ENCODE results near the gene KRTAP10-4. TPM values are rescaled to one million over a fixed set of nuclear protein-coding genes. Genes with fewer than 3 reads are reported as not detected.
"Not testable (repeated sequence)": the region's sequence is repeated elsewhere in the genome, so short reads cannot be mapped to it uniquely, and the experiment has no call there.

Gene KRTAP10-4, protein sequence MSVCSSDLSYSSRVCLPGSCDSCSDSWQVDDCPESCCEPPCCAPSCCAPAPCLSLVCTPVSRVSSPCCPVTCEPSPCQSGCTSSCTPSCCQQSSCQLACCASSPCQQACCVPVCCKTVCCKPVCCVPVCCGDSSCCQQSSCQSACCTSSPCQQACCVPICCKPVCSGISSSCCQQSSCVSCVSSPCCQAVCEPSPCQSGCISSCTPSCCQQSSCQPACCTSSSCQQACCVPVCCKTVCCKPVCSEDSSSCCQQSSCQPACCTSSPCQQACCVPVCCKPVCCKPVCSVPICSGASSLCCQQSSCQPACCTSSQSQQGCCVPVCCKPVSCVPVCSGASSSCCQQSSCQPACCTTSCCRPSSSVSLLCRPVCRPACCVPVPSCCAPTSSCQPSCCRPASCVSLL
- not detected for total RNA-seq

DNA sequence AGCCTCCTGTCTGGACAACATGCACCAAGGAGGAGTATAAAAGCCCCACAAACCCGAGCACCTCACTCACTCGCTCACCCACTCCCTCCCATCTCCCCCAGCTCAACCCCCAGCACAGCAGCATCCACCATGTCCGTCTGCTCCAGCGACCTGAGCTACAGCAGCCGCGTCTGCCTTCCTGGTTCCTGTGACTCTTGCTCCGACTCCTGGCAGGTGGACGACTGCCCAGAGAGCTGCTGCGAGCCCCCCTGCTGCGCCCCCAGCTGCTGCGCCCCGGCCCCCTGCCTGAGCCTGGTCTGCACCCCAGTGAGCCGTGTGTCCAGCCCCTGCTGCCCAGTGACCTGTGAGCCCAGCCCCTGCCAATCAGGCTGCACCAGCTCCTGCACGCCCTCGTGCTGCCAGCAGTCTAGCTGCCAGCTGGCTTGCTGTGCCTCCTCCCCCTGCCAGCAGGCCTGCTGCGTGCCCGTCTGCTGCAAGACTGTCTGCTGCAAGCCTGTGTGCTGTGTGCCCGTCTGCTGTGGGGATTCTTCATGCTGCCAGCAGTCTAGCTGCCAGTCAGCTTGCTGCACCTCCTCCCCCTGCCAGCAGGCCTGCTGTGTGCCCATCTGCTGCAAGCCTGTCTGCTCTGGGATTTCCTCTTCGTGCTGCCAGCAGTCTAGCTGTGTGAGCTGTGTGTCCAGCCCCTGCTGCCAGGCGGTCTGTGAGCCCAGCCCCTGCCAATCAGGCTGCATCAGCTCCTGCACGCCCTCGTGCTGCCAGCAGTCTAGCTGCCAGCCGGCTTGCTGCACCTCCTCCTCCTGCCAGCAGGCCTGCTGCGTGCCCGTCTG lies at the start of gene KRTAP10-4:
KRTAP10-4 (plus strand) TSS at position 100 of the 827 bp plus-strand sequence; CDS start at position 130, 30 bp downstream.
- DNase-seq (ENCODE audit: low spot score in 2 of 2); FAIRE-seq: not testable (repeated sequence)

DNA sequence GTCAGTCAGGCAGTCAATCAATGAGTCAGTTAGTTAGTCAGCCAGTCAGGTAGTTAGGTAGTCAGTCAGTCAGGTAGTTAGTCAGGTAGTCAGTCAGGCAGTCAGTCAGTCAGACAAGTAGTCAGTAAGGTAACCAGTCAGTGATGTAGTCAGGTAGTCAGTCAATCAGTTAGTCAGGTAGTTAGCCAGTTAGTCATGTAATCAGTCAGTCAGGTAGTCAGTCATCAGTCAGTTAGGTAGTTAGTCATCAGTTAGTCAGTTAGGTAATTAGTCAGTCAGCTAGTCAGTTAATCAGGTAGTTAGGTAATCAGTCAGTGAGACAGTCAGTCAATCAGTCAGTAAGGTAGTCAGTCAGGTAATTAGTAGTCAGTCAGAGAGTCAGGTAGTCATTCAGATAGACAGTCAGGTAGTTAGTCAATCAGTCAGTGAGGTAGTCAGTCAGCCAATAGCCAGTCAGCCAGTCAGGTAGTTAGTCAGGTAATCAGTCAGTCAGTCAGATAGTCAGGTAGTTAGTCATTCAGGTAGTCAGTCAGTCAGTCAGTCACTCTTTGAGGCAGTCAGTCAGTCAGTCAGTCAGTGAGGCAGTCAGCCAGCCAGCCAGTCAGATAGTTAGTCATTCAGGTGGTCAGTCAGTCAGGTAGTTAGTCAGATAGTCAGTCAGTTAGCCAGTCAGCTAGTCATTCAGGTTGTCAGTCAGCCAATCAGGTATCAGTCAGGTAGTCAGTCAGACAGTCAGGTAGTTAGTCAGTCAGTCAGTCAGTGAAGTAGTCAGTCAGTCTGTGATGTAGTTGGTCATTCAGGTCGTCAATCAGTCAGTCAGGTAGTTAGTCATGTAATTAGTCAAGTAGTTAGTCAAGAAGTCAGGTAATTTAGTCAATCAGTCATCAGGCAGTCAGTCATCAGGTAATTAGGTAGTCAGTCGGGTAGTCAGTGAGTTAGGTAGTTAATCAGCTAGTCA lies 48.8 kb upstream of the KRTAP10-4 start:
- no peak for DNase-seq (ENCODE audit: low spot score in 2 of 2)
- no peak for FAIRE-seq

DNA sequence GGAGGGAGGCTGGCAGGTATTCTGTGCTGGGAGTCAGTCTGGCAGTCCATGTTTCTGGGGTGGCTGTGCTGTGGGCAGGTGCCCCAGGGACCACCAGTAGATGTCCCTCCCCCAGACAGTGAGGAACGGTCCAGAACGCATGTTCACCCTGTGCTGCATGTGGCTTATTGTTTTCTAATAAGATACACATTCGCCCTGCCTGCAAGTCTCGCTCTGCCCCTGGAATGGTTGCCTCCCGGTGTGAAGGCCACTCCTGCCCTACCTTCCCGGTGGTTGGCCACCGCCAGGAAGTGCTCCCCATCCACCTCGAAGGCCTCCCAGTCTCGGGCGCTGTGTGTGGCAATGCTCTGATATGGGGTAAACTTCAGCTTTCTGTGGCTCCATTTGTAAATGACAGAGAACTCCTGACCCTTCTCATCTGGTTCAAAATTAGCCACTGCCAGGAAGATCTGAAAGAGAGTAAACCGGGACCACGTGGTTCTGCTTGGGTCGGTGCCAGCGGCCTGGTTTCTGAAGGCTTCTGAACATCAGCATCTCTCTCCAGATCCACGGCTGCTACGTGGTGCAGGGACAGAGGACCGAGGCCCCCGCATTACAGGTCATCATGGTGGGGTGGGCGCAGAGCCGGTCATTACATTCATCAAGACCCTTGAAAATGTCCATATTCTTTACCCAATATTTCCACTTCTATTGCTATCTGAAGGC lies 48.0 kb upstream of the KRTAP10-4 start:
- no peak for DNase-seq (ENCODE audit: low spot score in 2 of 2)
- no peak for FAIRE-seq

DNA sequence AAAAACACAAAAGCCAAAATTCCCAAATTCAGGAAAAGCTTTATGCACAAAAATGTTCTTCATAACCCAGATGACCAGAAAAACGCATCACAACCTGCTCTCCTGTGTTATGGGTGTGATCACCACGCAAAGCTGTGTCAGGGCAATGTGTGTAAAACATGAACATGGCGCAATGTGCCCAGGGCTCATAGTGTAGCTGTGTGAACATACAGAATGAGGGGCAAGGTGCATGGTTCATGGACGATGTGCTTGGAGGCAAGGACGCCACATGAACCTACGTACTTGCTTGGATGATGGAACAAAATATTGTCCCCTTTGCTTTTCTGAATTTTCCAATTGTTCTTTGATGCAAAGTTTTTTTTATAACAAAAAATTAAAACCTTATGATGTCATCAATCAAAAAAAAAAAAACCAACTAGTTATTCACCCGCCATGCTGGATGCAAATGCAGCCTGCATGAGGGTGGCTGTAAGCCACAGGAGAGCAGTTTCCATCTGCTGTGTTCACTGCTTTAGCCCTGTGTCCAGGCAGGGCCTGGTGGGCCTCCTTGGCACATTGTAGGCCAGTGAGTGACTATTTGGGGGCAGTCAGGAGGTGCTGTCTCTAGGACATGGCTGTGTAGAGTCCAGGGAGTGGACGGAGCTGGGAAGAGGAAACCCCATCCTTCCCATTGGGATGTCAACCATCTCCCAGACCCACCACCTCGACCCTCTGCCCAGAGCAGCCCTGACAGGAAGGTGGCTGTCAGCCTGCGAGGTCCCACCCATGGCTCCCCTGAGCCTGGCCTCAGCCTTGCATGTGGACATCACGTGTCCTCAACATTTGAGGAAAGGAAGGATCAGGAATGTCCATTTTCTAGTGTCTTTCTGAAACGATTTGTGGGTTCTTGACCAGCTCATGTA lies 47.2 kb upstream of the KRTAP10-4 start:
- DNase-seq (ENCODE audit: low spot score in 2 of 2) (no peak), FAIRE-seq (no peak)

DNA sequence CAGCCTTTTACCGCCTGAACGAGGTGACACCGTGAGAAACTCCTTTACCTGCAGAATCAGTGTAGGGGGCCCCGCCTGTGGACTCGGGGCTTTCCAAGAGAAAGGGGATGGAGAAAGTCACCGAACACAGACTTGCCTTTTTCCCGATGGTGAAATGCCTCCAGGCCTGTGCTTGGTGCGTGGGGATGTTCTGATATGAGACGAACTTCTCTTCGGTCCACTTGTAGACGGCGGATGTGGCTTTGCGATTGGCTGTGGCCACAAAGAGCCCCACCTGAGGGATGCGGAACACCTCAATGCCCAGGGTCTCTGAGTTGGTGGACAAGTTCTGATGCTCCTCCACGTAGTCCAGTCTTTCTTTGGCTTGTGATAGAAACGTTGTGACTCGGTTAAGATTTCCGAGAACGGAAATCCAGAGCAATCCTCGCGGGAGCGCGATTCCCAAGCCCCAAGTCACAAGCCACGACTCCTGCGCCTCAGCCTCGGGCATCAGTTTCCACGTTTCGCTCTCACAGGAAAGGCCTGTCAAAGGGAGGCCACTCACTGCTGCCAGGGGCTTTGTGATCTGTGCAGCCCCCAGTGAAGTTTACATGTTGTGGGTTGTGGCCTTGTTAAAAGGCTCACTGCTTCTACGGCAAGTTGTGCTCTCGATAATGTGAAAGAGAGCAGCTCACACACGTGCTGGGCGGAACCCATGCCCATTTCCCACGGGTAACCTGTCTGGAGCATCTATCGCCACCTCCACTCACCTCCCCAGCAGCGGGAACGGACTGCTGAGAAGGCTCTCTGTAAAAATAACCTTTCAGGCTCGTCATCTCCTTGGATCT lies 46.2 kb upstream of the KRTAP10-4 start:
- no peak for FAIRE-seq
- no peak for DNase-seq (ENCODE audit: low spot score in 2 of 2)

DNA sequence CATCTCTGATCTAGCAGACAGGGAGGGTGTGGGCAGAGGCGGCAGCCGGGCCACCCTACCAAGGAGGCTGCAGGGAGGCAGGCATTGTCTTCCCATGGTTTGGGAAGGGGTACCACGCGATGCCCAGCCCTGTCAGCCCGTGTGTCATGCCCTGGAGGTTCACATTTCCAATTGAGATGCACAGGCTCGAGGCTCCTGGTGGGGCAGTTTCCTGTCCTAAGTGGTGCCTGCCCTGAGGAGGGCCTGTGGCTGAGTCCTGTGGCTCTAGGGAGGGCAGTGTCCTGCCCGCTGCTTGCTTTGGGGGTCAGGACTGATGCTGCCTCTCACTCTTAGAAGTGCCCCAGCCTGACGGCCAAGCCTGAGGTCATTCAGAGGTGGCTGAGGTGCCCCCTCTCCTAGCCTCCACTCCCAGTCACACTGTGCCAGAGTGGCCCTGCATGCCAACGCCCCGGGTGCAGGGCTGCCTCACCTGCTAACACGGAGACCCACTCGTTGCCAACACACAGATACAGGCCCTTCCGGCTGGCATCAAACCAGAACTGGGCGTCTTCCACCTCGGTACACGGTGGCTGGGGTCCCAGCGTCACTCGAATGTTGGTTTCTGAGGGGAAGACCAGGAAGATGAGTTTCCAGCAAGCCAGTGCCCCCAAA lies 45.4 kb upstream of the KRTAP10-4 start:
- FAIRE-seq: no peak
- DNase-seq (ENCODE audit: low spot score in 2 of 2): no peak

DNA sequence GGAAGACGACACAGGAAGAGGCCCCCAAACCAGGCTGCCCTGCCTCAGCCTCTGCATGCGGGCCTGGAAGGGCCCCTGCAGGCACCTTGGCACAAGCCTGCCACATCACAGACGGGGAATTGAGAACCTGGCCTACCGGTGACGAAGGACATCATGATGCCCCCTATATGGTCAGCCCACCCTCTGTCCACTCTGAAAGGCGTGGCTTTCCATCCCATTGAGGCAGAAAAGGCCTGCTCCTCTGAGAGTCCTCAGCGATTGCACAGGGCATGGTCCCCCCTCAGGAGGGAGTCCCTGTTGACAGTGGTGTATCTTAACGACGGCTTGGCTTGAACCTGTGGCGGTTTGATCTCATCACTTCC lies 44.9 kb upstream of the KRTAP10-4 start:
- no peak for FAIRE-seq
- DNase-seq (ENCODE audit: low spot score in 2 of 2): no peak

DNA sequence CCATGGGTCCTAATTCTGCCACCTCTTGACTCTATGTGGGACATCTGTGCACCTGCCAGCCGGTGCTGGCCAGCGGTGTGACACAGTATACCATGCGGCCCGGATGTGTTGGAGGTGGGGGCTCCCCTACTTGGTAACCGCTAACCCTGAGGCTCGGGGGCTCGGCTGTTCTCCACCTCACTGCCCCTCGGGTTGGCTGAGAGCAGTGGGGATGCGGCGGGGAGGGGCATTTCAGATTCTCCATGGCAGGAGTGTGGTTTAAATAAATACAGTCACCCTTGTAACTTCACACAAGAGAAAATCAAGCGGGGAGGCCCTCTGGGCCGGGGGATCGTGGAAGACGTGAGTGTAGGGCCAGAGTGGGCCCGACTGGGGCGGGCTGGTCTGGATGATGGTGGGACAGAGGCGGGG lies 44.5 kb upstream of the KRTAP10-4 start:
- FAIRE-seq (no peak), DNase-seq (ENCODE audit: low spot score in 2 of 2) (no peak)

DNA sequence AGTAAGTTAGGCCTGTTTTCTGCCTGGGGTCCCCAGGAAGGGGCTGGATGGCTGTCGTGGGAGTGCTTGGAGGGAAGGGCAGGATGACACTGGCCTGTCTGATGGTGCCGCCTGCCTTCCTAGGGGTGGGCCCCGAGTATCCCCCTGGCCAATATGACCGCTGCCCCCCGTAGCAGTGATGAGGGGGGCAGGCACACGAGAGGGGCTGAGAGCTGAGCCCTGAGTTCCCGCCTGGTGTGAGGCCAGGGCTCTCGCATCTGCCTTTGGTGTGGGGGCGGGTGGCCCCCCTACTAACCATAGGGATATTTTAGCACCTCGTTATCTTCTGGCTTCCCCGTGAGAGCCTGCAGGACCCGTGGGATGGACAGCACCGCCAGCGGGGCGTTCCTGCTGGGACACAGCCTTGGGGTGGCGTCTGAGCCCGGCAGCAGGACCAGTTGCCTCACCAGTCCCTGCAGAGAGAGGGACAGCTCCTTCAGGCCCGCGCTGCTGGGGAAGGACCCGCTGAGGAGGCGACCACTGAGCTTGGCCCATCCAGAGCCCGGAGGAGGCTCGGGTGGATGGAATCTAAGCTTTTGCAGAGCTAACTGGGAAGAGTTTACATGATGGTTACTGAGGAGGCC lies 43.9 kb upstream of the KRTAP10-4 start:
- no peak for FAIRE-seq

DNA sequence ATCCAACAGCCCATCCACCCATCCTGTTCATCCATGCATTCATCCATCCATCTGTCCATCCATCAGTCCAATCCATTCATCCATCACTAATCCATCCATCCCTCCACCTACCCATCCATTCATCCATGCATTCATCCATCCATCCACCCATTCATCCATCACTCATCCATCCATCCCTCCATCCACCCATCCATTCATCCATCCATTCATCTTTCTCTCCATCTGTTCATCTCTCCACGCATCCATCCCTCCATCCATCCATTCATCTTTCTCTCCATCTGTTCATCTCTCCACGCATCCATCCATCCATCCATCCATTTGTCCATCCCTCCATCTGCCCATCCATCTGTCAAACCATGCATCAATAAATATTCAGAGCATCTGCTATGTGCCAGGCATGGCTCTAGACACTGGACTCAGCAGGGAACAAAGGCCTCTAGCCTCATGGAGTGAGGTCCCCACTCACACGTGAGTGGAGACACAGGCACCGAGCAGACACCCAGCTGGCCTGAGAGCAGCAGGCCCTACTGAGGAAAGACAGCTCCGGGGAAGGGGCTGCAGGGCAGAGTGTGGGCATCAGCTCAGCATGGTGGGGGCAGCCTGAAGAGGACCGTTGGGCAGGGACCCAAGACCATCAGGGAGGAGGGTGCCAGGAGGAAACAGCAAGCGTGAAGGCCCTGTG lies 43.2 kb upstream of the KRTAP10-4 start:
- FAIRE-seq (no peak), DNase-seq (ENCODE audit: low spot score in 2 of 2) (no peak)

More for the DNA sequence above, 43.9 kb upstream of the KRTAP10-4 start:
- DNase-seq (ENCODE audit: low spot score in 2 of 2): no peak

DNA sequence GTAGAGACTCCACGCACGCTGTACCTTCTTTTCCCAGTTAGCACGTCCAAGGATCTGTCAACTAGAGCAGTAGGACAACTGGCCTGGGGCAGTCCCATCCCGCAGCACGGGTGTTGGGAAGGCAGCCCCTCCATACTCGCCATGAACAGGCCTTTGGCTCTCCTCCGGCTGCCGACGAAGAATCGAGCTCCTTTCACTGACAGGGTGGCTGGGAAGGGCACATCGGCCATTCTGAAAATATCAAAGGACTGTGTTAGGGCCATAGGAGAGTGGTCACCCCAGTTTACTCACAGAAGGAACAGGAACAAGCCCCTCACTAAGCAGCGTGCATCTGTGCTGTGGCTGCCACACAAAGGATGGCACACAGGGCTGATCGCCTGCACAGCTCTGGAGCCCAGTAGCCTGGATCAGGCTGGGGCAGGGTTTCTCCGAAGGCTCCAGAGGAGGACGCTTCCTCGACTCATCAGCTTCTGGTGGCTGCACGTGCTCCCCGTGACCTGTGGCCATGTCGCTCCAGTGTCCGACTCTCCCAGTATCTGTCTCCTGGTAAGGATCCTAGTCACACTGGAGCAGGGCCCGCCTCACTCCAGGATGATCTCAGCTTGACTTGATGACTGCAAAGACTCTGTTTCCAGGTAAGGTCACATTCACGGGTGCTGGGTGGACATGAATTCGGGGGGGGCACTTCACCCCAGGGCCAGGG lies 42.5 kb upstream of the KRTAP10-4 start:
- no peak for DNase-seq (ENCODE audit: low spot score in 2 of 2)
- FAIRE-seq: no peak

DNA sequence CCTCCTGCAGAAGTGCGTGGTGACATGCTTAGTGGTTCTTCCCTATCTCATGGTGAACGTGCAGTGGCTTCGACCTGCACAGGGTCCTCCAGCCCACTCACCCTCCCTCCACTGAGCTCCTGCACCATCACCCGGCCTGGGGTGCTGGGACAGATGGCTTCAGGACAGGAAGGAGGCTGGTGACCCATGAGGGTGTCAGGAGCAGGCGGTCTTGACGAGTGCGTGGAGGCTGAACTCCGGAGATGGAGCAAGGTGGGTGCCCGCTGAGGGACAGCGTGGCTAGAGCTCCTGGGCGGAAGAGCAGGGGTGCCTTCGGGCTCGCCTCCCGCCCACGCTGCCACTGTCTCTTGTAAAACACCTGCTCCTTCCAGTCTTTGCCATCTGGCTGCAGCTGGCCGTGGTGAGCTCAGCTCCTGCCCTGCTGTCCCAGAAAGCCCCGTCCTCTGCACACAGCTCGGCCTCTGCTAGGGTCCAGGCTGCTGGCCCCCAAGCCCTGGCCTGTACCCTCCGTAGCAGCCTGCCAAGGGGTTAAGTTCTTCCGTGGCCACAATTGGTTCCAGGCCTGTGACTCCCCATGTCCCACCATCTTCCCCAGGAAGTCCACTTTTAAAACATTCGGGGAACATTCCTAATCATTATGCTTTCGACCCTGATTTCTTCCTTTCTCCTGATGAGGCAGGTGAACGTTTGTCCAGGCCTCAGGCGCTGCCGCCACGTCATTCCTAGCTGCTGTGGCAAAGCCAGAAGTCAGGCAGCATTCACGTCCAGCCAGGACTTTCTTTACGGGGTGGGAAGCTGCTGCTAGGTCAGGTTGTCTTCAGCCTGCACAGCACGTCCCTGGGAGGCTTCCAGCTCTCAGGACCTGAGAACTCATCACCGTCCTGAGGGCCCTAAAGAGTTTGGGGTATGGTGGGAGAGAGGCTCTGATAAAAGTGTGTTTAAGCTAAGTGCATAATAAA lies 41.6 kb upstream of the KRTAP10-4 start:
- no peak for FAIRE-seq
- DNase-seq (ENCODE audit: low spot score in 2 of 2): no peak

DNA sequence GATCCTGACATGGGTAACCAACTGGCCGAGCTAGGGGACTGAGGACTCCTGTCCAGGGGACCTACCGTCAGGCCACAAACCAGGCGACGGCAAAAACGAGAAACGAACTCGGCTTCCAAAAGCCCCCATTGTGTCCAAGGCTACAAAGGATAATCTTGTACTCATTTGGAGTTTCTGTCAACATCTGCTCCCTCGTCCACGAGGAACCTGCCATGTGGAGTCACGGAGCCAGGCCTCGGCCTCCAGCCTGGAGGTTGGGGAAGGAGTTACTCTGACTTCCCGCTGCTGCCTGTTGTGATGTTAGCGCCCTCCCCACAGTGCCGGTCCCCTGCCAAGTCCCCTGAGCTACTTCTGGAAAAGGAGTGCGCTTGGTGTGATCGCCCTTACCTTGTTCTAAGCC lies 40.8 kb upstream of the KRTAP10-4 start:
- no peak for DNase-seq (ENCODE audit: low spot score in 2 of 2)
- no peak for FAIRE-seq

DNA sequence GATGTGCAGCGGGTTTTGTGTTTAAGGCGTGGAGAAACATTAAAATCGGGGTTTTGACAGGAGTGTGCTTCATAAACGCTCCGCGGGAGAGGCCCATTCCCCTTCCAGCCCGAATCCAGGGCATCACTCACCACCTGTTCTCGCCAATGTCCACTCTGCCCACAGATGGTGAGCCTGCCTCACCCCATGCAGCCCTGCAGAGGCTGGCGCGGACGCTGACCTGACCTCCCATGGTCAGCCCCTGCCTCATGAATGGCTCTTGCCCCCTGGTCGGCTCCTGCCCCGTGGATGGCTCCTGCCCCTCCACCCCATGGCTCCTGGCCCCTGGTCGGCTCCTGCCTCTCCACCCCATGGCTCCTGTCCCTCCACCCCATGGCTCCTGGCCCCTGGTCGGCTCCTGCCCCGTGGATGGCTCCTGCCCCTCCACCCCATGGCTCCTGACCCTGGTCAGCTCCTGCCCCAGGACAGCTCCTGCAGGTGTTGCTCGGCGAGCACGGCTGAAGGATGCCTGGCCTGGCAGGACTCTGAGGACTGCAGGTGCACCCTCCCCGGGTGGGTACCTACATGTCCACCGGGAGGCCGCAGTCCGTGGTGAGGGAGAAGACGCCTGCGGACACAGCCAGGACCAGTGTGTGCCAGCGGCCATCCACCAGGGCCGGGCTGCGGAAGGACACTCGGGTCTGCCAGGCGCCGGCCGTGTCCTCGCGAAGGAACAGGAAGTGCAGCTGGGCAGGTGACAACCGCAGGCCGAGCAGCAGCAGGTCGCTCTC lies 40.2 kb upstream of the KRTAP10-4 start:
- FAIRE-seq: no peak

More for the DNA sequence above, 40.2 kb upstream of the KRTAP10-4 start:
- DNase-seq (ENCODE audit: low spot score in 2 of 2): no peak

Data from frontal cortex (tissue), 4 donors.